Sigmoid colon (tissue), 7 donors: Measurements from ENCODE around the gene IGSF21. TPM values are rescaled to one million over a fixed set of nuclear protein-coding genes. Genes with fewer than 3 reads are reported as not detected.
"Not testable (repeated sequence)": the region's sequence is repeated elsewhere in the genome, so short reads cannot be mapped to it uniquely, and the experiment has no call there.

Experiments
- DNase-seq: peaks from one replicate; pipeline ENCODE4 v3.0.0-alpha.2; 2019
- H3K27ac ChIP-seq, 4 donors: fragments of 200-600 bp; sonication (generic); one replicate each; pipeline ENCODE4 v1.5.1; 2016 to 2019; ENCODE audit warnings: mild to moderate bottlenecking in 1 of 4
- H3K27me3 ChIP-seq, 3 donors: fragments of 200-600 bp; sonication (generic); one replicate each; pipeline ENCODE4 v1.5.1; 2019; ENCODE audit warnings: mild to moderate bottlenecking in 1 of 3
- H3K36me3 ChIP-seq, 4 donors: fragments of 200-600 bp; sonication (generic); one replicate each; pipeline ENCODE4 v1.5.1; 2016 to 2019
- H3K4me1 ChIP-seq, 4 donors: fragments of 200-600 bp; sonication (generic); one replicate each; pipeline ENCODE4 v1.5.1; 2017 to 2019
- H3K4me3 ChIP-seq, 4 donors: fragments of 200-600 bp; sonication (generic); one replicate each; pipeline ENCODE4 v1.5.1; 2017 to 2019; ENCODE audit warnings: mild to moderate bottlenecking in 2 of 4, moderate library complexity in 1 of 4
- H3K9me3 ChIP-seq, 4 donors: fragments of 200-600 bp in 3 of 4; sonication (generic) in 3 of 4; one replicate each; pipeline versions ENCODE4 v1.5.1 to v1.6.1; 2013 to 2019
- EP300 ChIP-seq, 4 donors: sonication (generic); formaldehyde crosslinking; IDR thresholded peaks; one replicate each; pipeline ENCODE4 v1.6.1; 2017; ENCODE audit warnings: antibody characterized with exemption in 4 of 4
- POLR2A ChIP-seq, 2 donors: fragments of 450-650 bp; IDR thresholded peaks; one replicate each; pipeline ENCODE4 v1.6.1; 2016; ENCODE audit warnings: antibody characterized with exemption in 2 of 2, mild to moderate bottlenecking in 2 of 2, moderate library complexity in 2 of 2
- POLR2AphosphoS5 ChIP-seq, 4 donors: sonication (generic); formaldehyde crosslinking; IDR thresholded peaks; one replicate each; pipeline ENCODE4 v1.6.1; 2017; ENCODE audit warnings: antibody characterized with exemption in 4 of 4
- WGBS, 2 donors: extraction: QIAGEN DNeasy Blood & Tissue Kit; methylation state at CpG; one replicate each; pipeline ENCODE4 v1.1.7; 2013; 5-methylcytosine and 5-hydroxymethylcytosine counted together
- intact Hi-C: fragments of 100-400 bp; cut with DNase I; formaldehyde crosslinking; loops from one replicate; pipeline ENCODE4 v1.15.1; 2023
- polyA plus RNA-seq, 3 donors: library from polyadenylated mRNA; stranded (reverse); fragments of 200-250 nt; gene quantifications; one replicate each; pipeline ENCODE4 v1.2.3, GENCODE V29; 2013
- total RNA-seq, 4 donors: library from RNA; depleted of rRNA; stranded (reverse); fragments of >200 nt; gene quantifications; one replicate each; pipeline ENCODE4 v1.1.0, GENCODE V29; 2016
- TF ChIP-seq, protein P1 (sequence below), 4 experiments: fragments of 450-650 bp in 3 of 4; fragments of 200-600 bp in 1 of 4; IDR thresholded peaks; one replicate each; pipeline ENCODE4 v1.5.1; 2016 to 2019; ENCODE audit warnings: antibody characterized with exemption in 4 of 4, mild to moderate bottlenecking in 3 of 4, moderate library complexity in 2 of 4
- donor health status: healthy with polysubstance abuse.
- donor health status: Bipolar disorder and iron deficiency.
- donor health status: healthy.

Gene IGSF21
- total and polyA plus RNA-seq, 7 donors: 0.55 to 2.6 (median 1.1) TPM; not detected in 2

DNA sequence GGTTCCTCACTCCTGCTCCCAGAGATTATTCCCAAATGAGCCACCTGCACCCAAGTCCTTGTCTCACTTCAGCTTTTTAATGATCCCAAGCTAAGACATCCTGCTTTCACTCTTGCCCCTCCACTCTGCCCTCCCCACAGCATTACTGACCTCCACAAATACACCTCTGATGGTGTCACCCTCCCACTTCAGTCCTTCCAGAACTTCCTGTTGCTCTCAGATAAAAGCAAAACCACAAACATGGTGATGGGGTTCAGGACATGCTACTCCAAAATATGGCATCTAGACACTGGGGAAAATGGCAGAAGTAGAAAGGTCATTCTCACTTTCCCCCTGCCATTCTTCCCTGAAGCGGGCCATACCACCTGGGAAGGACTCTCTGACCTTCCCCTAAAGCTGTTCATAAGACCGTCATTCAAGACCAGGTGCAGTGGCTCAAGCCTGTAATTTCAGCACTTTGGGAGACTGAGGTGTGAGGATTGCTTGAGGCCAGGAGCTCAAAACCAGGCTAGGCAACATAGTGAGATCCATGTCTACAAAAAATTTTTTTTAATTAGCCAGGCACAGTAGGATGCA, 307.4 kb downstream of the IGSF21 start:
- TF ChIP-seq, protein P1, sequence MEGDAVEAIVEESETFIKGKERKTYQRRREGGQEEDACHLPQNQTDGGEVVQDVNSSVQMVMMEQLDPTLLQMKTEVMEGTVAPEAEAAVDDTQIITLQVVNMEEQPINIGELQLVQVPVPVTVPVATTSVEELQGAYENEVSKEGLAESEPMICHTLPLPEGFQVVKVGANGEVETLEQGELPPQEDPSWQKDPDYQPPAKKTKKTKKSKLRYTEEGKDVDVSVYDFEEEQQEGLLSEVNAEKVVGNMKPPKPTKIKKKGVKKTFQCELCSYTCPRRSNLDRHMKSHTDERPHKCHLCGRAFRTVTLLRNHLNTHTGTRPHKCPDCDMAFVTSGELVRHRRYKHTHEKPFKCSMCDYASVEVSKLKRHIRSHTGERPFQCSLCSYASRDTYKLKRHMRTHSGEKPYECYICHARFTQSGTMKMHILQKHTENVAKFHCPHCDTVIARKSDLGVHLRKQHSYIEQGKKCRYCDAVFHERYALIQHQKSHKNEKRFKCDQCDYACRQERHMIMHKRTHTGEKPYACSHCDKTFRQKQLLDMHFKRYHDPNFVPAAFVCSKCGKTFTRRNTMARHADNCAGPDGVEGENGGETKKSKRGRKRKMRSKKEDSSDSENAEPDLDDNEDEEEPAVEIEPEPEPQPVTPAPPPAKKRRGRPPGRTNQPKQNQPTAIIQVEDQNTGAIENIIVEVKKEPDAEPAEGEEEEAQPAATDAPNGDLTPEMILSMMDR (IDR thresholded peaks at IDR 0.05): no peak
- TF ChIP-seq POLR2AphosphoS5 (IDR thresholded peaks at IDR 0.05) (no peak), POLR2A (IDR thresholded peaks at IDR 0.05) (no peak), EP300 (IDR thresholded peaks at IDR 0.05) (no peak)
- H3K36me3 ChIP-seq: no peaks in the 10 kb centered on the region
- H3K27ac ChIP-seq: no peak overlapping the region
- no peaks in the 10 kb centered on the region for H3K4me1 ChIP-seq
- no peak overlapping the region for H3K4me3 ChIP-seq
- peaks cover 2 to 12% (median 6%) of the 10 kb centered on the region in 4 donors for H3K9me3 ChIP-seq
- intact Hi-C loops: no loop called here
- DNase-seq: peak; percentile 12
- peaks cover 0 to 6% (median 0%) of the 10 kb centered on the region in 3 donors for H3K27me3 ChIP-seq
- 91 to 93% methylated on average over 2 of the region's 2 CpGs for WGBS, 2 donors

DNA sequence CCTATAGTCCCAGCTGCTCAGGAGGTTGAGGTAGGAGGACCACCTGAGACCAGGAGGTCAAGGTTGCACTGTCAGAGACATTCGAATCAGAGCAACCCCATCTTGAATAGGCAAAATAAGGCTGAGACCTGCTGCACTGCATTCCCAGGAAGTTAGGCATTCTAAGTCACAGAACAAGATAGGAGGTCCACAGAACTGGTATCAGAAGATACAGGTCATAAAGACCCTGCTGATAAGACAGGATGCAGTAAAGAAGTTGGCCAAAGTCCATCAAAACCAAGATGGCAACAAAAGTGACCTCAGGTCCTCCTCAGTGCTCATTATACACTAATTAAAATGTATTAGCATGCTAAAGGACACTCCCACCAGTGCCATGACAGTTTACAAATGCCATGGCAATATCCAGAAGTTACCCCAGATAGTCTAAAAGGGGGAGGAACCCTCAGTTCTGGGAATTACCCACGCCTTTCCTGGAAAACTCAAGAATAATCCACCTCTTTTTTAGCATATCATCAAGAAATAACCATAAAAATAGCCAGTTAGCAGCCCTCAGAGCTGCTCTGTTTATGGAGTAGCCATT, 307.9 kb downstream of the IGSF21 start:
- intact Hi-C loops: no loop called here
- H3K4me3 ChIP-seq: no peak overlapping the region
- H3K27ac ChIP-seq: no peak overlapping the region
- H3K4me1 ChIP-seq: no peaks in the 10 kb centered on the region
- no peak for TF ChIP-seq POLR2AphosphoS5 (IDR thresholded peaks at IDR 0.05)
- H3K36me3 ChIP-seq: no peaks in the 10 kb centered on the region
- DNase-seq: no peak
- H3K27me3 ChIP-seq: peaks cover 0 to 6% (median 0%) of the 10 kb centered on the region in 3 donors
- H3K9me3 ChIP-seq: peaks cover 2 to 12% (median 6%) of the 10 kb centered on the region in 4 donors
- WGBS, 2 donors: 79 to 92% methylated on average over 2 of the region's 2 CpGs

DNA sequence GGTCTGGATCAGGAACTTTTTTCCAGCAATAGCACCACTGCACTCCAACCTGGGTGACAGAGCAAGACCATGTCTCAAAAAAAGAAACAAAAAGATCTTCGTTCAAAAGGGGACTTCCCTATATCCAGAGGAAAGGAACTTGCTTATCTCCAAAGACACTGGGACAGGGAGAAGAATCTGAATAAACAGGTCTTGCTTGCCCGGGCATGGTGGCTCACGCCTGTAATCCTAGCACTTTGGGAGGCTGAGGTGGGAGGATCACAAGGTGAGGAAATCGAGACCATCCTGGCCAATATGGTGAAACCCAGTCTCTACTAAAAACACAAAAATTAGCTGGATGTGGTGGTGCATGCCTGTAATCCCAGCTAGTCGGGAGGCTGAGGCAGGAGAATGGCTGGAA, 308.5 kb downstream of the IGSF21 start:
- H3K4me1 ChIP-seq, H3K4me3 ChIP-seq, DNase-seq, H3K27me3 ChIP-seq, H3K9me3 ChIP-seq, H3K36me3 ChIP-seq, H3K27ac ChIP-seq, intact Hi-C loops: not testable (repeated sequence)
- WGBS, 2 donors: 80 to 89% methylated on average over 5 of the region's 5 CpGs

DNA sequence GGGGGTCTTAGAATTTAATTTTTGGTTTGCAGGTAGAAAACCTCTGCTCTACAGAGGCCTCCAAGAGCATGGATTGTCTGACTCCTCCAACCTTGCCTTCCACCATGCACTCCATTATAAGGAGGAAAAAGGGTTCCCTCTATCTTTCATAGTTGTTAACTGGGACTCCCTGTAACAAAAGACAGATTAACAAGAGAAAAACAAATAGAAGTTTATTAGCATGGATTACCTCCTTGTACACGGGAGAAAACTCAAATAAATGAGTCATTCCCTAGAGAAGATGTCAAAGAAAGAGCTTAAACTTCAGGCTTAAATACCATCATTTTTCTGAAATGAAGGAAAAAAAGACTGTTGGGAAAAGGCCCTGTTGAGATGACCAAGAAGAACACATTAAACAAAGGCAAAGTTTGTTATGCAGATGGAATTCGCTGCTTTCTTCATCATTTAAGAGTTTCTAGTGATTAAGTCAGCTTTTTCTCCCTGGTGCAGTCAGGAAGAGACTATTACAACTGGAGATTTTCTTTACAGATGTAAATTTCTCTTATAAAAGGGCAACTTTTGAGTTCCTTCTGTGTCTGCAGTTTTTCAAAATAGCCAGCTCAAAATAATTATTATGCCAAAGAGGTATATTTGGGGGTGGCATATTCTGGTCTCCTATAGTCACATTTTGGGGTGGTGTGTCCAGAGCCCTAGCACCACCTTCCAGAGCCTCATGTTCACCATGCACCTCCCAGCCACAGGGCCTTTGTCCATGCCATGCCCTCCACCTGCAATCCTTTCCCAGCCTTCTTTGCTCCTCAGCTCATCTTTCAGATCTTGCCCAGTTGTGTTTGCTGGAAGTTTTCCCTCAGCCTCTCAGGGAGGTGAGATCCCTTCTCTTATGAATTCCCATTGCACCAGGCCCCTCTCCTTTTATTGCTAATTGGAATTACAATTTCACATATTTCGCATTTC, 310.0 kb downstream of the IGSF21 start:
- 56 to 65% methylated on average over 3 of the region's 3 CpGs for WGBS, 2 donors
- H3K4me1 ChIP-seq: no peaks in the 10 kb centered on the region
- TF ChIP-seq POLR2AphosphoS5 (IDR thresholded peaks at IDR 0.05): no peak
- TF ChIP-seq POLR2A (IDR thresholded peaks at IDR 0.05): no peak
- TF ChIP-seq EP300 (IDR thresholded peaks at IDR 0.05): no peak
- TF ChIP-seq, protein P1 (IDR thresholded peaks at IDR 0.05): no peak
- peaks cover 0 to 15% (median 0%) of the 10 kb centered on the region in 3 donors for H3K27me3 ChIP-seq
- DNase-seq: no peak
- peaks cover 0 to under 1% (median 0%) of the 10 kb centered on the region in 4 donors for H3K9me3 ChIP-seq
- intact Hi-C loops: no loop called here
- no peak overlapping the region for H3K4me3 ChIP-seq
- no peaks in the 10 kb centered on the region for H3K36me3 ChIP-seq
- no peak overlapping the region for H3K27ac ChIP-seq

DNA sequence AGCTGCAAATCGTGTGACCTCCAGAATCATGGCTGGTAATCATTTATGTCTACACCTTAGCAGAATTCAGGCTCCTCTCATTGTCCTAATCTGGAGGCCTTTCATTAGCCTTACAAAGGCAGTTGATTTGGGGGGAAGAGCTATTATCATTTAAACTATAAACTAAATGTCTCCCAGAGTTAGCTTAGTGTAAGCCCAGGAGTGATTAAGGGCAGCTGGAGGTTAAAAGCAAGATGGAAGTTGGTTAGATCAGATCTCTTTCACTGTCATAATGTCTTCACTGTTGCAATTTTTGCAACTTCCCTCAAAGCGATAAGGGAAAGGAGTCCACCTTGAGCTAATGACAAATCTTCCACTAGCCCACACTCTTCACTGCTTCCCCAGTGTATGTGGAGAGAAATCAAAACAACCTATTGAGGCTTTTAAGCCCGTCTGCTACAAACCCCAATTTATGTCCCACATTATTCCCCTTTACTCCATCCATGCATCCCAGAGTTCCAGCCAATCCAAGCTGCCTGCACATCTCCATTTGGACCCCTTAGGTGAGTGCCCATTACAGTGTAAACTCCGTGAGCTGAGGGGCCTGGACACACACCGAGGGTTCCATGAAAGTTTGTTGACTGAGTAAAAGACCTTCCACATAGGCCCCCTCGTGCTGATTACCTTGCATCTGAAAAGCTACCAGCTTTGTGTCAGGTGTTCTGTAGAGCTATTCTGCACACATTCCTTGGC, 311.7 kb downstream of the IGSF21 start:
- intact Hi-C loops: no loop called here
- no peak for DNase-seq
- peaks cover 0 to 31% (median 3%) of the 10 kb centered on the region in 3 donors for H3K27me3 ChIP-seq
- no peak for TF ChIP-seq EP300 (IDR thresholded peaks at IDR 0.05)
- no peak overlapping the region for H3K4me3 ChIP-seq
- no peaks in the 10 kb centered on the region for H3K36me3 ChIP-seq
- WGBS, 2 donors: 72 to 89% methylated on average over 6 of the region's 6 CpGs
- no peaks in the 10 kb centered on the region for H3K4me1 ChIP-seq
- H3K27ac ChIP-seq: no peak overlapping the region
- no peaks in the 10 kb centered on the region for H3K9me3 ChIP-seq

DNA sequence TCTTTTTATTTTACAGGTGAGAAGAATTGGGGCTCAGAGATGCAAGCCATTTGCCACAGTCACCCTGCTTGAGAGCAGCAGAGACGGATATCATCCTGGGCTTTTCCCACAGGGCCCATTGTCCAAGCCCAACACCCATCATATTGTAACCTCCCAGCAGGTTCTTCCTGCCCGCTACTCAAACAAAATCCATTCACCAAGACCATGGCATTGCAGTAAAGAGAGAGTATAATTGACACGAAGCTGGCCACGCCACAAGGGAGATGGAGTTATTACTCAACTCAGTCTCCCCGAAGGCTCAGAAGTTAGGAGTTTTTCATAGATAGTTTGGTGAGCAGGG, 312.2 kb downstream of the IGSF21 start:
- Histone ChIP-seq H3K36me3 (no peaks in the 10 kb centered on the region), H3K27ac (no peak overlapping the region), H3K9me3 (no peaks in the 10 kb centered on the region), H3K4me3 (no peak overlapping the region), H3K27me3 (peaks cover 0 to 28% (median 3%) of the 10 kb centered on the region in 3 donors), H3K4me1 (no peaks in the 10 kb centered on the region)
- 85 to 94% methylated on average over 5 of the region's 5 CpGs for WGBS, 2 donors
- TF ChIP-seq POLR2A (IDR thresholded peaks at IDR 0.05): no peak
- TF ChIP-seq EP300 (IDR thresholded peaks at IDR 0.05): no peak
- no peak for TF ChIP-seq POLR2AphosphoS5 (IDR thresholded peaks at IDR 0.05)
- TF ChIP-seq, protein P1 (IDR thresholded peaks at IDR 0.05): no peak
- intact Hi-C loops: no loop called here
- DNase-seq: no peak
